ENCODE measurements around the gene PPP2R2B.

PPP2R2B gene

DNA sequence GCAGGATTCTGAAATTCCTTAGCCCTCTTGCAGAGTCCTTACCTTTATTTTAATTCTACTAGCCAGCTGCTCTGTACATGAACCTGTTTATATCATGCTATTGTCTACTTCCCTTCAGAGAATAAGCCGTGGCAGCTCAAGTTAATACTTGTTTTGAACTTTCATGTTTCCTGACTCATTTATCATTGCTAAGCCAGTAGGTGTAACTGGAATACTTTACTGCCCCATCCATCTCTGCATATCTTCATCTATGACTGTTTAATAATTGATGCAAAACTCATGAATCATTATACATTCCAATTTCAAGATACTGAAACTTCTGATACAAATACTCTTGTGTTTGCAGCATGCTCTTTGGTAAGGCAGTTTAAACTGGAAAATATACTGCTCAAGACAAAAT is 174.7 kb downstream of the PPP2R2B start:
- no peak for DNase-seq (ENCODE audit: low read depth)
- TF ChIP-seq, protein P1, sequence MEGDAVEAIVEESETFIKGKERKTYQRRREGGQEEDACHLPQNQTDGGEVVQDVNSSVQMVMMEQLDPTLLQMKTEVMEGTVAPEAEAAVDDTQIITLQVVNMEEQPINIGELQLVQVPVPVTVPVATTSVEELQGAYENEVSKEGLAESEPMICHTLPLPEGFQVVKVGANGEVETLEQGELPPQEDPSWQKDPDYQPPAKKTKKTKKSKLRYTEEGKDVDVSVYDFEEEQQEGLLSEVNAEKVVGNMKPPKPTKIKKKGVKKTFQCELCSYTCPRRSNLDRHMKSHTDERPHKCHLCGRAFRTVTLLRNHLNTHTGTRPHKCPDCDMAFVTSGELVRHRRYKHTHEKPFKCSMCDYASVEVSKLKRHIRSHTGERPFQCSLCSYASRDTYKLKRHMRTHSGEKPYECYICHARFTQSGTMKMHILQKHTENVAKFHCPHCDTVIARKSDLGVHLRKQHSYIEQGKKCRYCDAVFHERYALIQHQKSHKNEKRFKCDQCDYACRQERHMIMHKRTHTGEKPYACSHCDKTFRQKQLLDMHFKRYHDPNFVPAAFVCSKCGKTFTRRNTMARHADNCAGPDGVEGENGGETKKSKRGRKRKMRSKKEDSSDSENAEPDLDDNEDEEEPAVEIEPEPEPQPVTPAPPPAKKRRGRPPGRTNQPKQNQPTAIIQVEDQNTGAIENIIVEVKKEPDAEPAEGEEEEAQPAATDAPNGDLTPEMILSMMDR (IDR thresholded peaks at IDR 0.05; ENCODE audit: low read depth, low read length): no peak
- TF ChIP-seq MYC (IDR thresholded peaks at IDR 0.05; ENCODE audit: low read depth, low read length) (no peak), POLR2A (IDR thresholded peaks at IDR 0.05; ENCODE audit: extremely low read depth, insufficient read length) (no peak)
- TF ChIP-seq, protein P2, sequence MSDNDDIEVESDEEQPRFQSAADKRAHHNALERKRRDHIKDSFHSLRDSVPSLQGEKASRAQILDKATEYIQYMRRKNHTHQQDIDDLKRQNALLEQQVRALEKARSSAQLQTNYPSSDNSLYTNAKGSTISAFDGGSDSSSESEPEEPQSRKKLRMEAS (IDR thresholded peaks at IDR 0.05; ENCODE audit: low read depth, low read length): no peak

DNA sequence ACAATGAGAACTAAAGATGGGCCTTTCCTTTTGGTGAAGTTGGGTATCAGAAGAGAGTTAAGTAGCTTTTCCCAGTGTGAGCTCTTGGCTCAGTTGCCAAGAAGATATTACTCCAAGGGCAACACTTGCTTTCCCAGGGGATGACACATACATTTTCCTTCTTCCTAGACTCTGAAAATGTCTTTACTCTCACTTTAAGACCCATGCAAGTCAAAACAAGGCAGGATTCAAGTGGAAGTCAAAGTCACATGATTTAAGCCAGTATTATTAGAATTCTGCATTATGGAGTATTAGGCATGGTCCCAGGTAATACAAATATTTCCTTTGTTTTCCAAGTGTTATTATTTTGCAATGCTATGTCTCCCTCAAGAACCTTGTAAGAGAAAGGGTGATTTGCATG is 175.1 kb downstream of the PPP2R2B start:
- TF ChIP-seq, protein P1 (IDR thresholded peaks at IDR 0.05; ENCODE audit: low read depth, low read length): no peak
- TF ChIP-seq POLR2A (IDR thresholded peaks at IDR 0.05; ENCODE audit: extremely low read depth, insufficient read length) (no peak), MYC (IDR thresholded peaks at IDR 0.05; ENCODE audit: low read depth, low read length) (no peak)
- TF ChIP-seq, protein P2 (IDR thresholded peaks at IDR 0.05; ENCODE audit: low read depth, low read length): no peak
- H3K4me3 ChIP-seq (ENCODE audit: low read depth, low read length): no peak overlapping the region
- DNase-seq (ENCODE audit: low read depth): no peak

More for the DNA sequence above, 174.7 kb downstream of the PPP2R2B start:
- H3K4me3 ChIP-seq (ENCODE audit: low read depth, low read length): no peak overlapping the region

DNA sequence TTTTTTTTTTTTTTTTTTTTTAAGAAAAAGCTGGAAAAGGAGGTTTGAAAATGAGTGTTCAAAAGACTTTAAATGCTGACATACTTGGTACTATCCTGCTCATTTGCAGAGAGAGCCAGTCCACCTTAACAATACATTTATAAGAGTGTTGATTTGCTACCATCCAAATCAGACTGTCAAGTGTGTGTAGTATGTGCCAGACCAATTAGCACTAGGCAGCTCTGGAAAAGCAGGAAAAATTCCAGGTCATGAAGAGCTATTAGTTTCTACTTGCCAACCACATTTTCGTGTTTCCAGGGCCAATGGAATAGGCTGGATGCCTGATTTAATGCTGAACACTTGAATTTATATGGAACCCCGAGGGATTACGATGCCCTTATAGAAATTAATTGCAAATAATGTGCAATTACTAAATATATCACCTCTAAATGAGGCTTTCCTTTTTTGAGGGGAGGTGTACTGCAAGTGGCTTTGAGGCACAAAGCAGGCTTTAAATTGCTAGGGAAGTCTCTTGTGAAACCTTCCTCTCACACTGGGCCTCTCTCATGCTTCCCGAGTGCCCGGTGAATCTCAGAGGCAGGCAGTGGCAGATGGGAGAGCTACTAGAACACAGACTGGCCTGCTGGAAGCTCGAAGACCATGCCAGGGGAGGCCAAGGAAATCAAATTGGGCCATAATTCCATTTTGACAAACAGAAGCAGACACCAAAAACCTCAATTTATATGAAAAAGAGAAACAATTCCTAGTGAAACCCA is 178.7 kb downstream of the PPP2R2B start:
- TF ChIP-seq, protein P1 (IDR thresholded peaks at IDR 0.05; ENCODE audit: low read depth, low read length): no peak
- no peak for TF ChIP-seq MYC (IDR thresholded peaks at IDR 0.05; ENCODE audit: low read depth, low read length)
- TF ChIP-seq, protein P2 (IDR thresholded peaks at IDR 0.05; ENCODE audit: low read depth, low read length): no peak
- TF ChIP-seq POLR2A (IDR thresholded peaks at IDR 0.05; ENCODE audit: extremely low read depth, insufficient read length): no peak
- DNase-seq (ENCODE audit: low read depth): no peak
- no peak overlapping the region for H3K4me3 ChIP-seq (ENCODE audit: low read depth, low read length)

DNA sequence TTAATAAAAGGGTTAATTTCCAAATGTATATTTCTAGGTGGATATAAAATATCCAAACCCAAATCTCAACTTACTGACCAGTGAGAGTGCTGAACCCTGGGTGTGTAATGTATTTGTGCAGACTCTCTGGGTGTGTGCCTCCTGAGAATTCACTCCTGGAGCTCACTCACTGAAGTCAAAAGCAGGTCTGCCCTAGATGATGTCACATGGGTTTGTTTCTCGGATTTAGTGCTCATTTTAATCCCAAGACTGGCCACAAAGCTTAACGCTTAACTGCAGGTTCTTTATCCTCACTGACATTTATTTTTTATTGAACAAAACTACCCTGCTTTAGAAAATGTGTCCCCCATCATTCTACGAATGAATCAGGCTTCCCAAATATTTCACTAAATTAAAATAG is 179.4 kb downstream of the PPP2R2B start:
- no peak for TF ChIP-seq MYC (IDR thresholded peaks at IDR 0.05; ENCODE audit: low read depth, low read length)
- TF ChIP-seq, protein P1 (IDR thresholded peaks at IDR 0.05; ENCODE audit: low read depth, low read length): no peak
- TF ChIP-seq, protein P2 (IDR thresholded peaks at IDR 0.05; ENCODE audit: low read depth, low read length): no peak
- TF ChIP-seq POLR2A (IDR thresholded peaks at IDR 0.05; ENCODE audit: extremely low read depth, insufficient read length): no peak
- DNase-seq (ENCODE audit: low read depth): no peak
- no peak overlapping the region for H3K4me3 ChIP-seq (ENCODE audit: low read depth, low read length)

DNA sequence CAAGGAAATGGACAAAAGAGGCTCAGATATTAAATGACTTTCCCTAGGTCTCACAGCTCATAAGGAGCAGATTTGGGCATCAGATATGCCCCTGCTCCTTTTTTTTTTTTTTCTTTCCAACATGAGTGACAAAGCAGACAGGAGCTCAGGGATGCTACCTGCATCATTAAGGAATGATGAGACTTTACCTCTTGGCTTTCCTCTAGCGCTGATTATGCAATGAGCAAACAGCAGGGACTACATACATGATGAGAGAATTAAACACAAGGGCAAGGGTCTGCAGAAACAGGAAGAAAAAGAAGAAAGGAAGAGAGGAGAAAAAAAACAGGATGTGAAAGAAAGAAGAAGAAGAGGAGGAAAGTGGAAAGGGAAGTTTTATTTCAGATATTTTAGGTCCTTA is 179.9 kb downstream of the PPP2R2B start:
- H3K4me3 ChIP-seq (ENCODE audit: low read depth, low read length): no peak overlapping the region
- no peak for TF ChIP-seq MYC (IDR thresholded peaks at IDR 0.05; ENCODE audit: low read depth, low read length)
- TF ChIP-seq, protein P2 (IDR thresholded peaks at IDR 0.05; ENCODE audit: low read depth, low read length): no peak
- TF ChIP-seq, protein P1 (IDR thresholded peaks at IDR 0.05; ENCODE audit: low read depth, low read length): no peak
- no peak for TF ChIP-seq POLR2A (IDR thresholded peaks at IDR 0.05; ENCODE audit: extremely low read depth, insufficient read length)
- DNase-seq (ENCODE audit: low read depth): no peak
